SU-DHL-6 (cell line): ENCODE measurements around the gene ZSCAN29.

Source experiments
- CTCF ChIP-seq: fragments of 200-600 bp; sonication (generic); IDR thresholded peaks from one replicate; pipeline ENCODE4 v1.5.1; 2017; ENCODE audit warnings: antibody characterized with exemption, mild to moderate bottlenecking, low read length, moderate library complexity; ENCODE audit not compliant: insufficient read depth, poor library complexity, severe bottlenecking
- EZH2phosphoT487 ChIP-seq: fragments of 200-600 bp; sonication (generic), shearing (Covaris generic); conservative IDR thresholded peaks from 2 replicates; pipeline ENCODE4 v1.6.1; 2018; ENCODE audit warnings: mild to moderate bottlenecking, antibody characterized with exemption, low read length, moderate library complexity, mixed read lengths

- TF ChIP-seq CTCF (no peak), EZH2phosphoT487 (no peak)
Measured at GRCh38 chr15:43406189-43406588, 35.3 kb upstream of the ZSCAN29 start.
